Endodermal cell (in vitro differentiated cells): ENCODE data around the gene ADAMTS7. TPM values are rescaled to one million over a fixed set of nuclear protein-coding genes. Genes with fewer than 3 reads are reported as not detected.

ENCODE experiments used
- DNase-seq: peaks from one replicate; pipeline ENCODE4 v3.0.0-alpha.2; 2017
- H3K27ac ChIP-seq: 2 replicates; pipeline ENCODE4 v1.5.1; 2013; ENCODE audit warnings: mild to moderate bottlenecking, low read depth, low read length, moderate library complexity
- H3K27me3 ChIP-seq: 2 replicates; pipeline ENCODE4 v1.6.1; 2013; ENCODE audit warnings: mild to moderate bottlenecking, low read length, moderate library complexity; ENCODE audit not compliant: insufficient read depth, control insufficient read depth, poor library complexity, severe bottlenecking
- H3K36me3 ChIP-seq: 2 replicates; pipeline ENCODE4 v1.7.0; 2013; ENCODE audit warnings: mild to moderate bottlenecking, low read length, moderate library complexity; ENCODE audit not compliant: control insufficient read depth, insufficient read depth
- H3K4me1 ChIP-seq: one replicate; pipeline ENCODE4 v1.7.0; 2013; ENCODE audit warnings: low read length; ENCODE audit not compliant: control insufficient read depth, insufficient read depth
- H3K4me3 ChIP-seq: 2 replicates; pipeline ENCODE4 v1.5.1; 2013; ENCODE audit warnings: mild to moderate bottlenecking, low read length, moderate library complexity
- H3K9ac ChIP-seq: 2 replicates; pipeline ENCODE4 v1.6.1; 2013; ENCODE audit warnings: mild to moderate bottlenecking, low read length, moderate library complexity; ENCODE audit not compliant: poor library complexity, severe bottlenecking; ENCODE audit errors: extremely low read depth
- H3K9me3 ChIP-seq: 2 replicates; pipeline ENCODE4 v1.6.1; 2013; ENCODE audit warnings: mild to moderate bottlenecking, low read length, moderate library complexity; ENCODE audit not compliant: control insufficient read depth
- H3K27ac Mint-ChIP-seq: 2 replicates; pipeline ENCODE4 v1.8.0; 2020; ENCODE audit warnings: mixed read lengths
- H3K27me3 Mint-ChIP-seq: 2 replicates; pipeline ENCODE4 v1.8.0; 2021; ENCODE audit warnings: mild to moderate bottlenecking, mixed read lengths; ENCODE audit not compliant: insufficient read depth
- H3K36me3 Mint-ChIP-seq: 2 replicates; pipeline ENCODE4 v1.8.0; 2020; ENCODE audit warnings: low read depth, mixed read lengths
- H3K4me1 Mint-ChIP-seq: 2 replicates; pipeline ENCODE4 v1.8.0; 2020; ENCODE audit warnings: mixed read lengths
- H3K4me3 Mint-ChIP-seq: 2 replicates; pipeline ENCODE4 v1.8.0; 2020; ENCODE audit warnings: mild to moderate bottlenecking, moderate library complexity, mixed read lengths
- H3K9me3 Mint-ChIP-seq: 2 replicates; pipeline ENCODE4 v1.8.0; 2020; ENCODE audit warnings: mild to moderate bottlenecking, mixed read lengths
- CTCF ChIP-seq: fragments of 200-600 bp; sonication (generic); conservative IDR thresholded peaks from 2 replicates; pipeline ENCODE4 v1.5.0; 2021; ENCODE audit warnings: antibody characterized with exemption, mild to moderate bottlenecking
- WGBS, 2 experiments: methylation state at CpG; one replicate each; pipeline versions ENCODE4 v1.1.5 to v1.1.7; 2013; ENCODE audit warnings: missing lambda C conversion rate in 2 of 2, mixed read lengths in 1 of 2; ENCODE audit not compliant: insufficient coverage in 1 of 2, insufficient read length in 1 of 2; 5-methylcytosine and 5-hydroxymethylcytosine counted together
- total RNA-seq, 2 donors: library from RNA; stranded (reverse); fragmentation: NEBNext Ultra II Directional in 1 of 2; extraction: Animal tissue kit (Norgen Biotek cat#: 25700) in 1 of 2; gene quantifications; 2 replicates in 1 of 2; 3 replicates in 1 of 2; pipeline ENCODE4 v1.2.1, GENCODE V29; 2021

ADAMTS7 gene
- total RNA-seq, 2 donors from 2014 or later: 55.8 to 67.1 TPM

- Histone ChIP-seq H3K4me3 (no peak overlapping the region), H3K9ac (no peak overlapping the region), H3K36me3 (no peaks in the 10 kb centered on the region), H3K9me3 (no peaks in the 10 kb centered on the region), H3K27me3 (peaks cover 11% of the 10 kb centered on the region), H3K4me1 (no peaks in the 10 kb centered on the region), H3K27ac (no peak overlapping the region)
- WGBS, 2 experiments: 98 to 100% methylated on average over 2 of the region's 2 CpGs
- Mint-ChIP-seq H3K27ac (no peak overlapping the region), H3K27me3 (peaks cover 19% of the 10 kb centered on the region), H3K36me3 (peaks cover 2% of the 10 kb centered on the region), H3K4me1 (peaks cover 19% of the 10 kb centered on the region), H3K9me3 (no peaks in the 10 kb centered on the region), H3K4me3 (no peak overlapping the region)
- no peak for TF ChIP-seq CTCF
- DNase-seq: no peak
These were observed 3.9 kb downstream of the ADAMTS7 start for GRCh38 chr15:78807359-78807758.

- 32 to 43% methylated on average over 11 to 14 of the region's 14 CpGs for WGBS, 2 experiments
- no peaks in the 10 kb centered on the region for H3K9me3 ChIP-seq
- H3K36me3 Mint-ChIP-seq: peaks cover 2% of the 10 kb centered on the region
- peaks cover 3% of the 10 kb centered on the region for H3K27me3 ChIP-seq
- H3K4me1 Mint-ChIP-seq: peaks cover 13% of the 10 kb centered on the region
- no peak for TF ChIP-seq CTCF
- H3K4me1 ChIP-seq: no peaks in the 10 kb centered on the region
- H3K9ac ChIP-seq: no peak overlapping the region
- no peak overlapping the region for H3K27ac Mint-ChIP-seq
- no peak overlapping the region for H3K4me3 ChIP-seq
- H3K27ac ChIP-seq: no peak overlapping the region
- H3K27me3 Mint-ChIP-seq: peaks cover 7% of the 10 kb centered on the region
- peak; percentile 73 for DNase-seq
- H3K4me3 Mint-ChIP-seq: no peak overlapping the region
- H3K9me3 Mint-ChIP-seq: no peaks in the 10 kb centered on the region
- no peaks in the 10 kb centered on the region for H3K36me3 ChIP-seq
These were observed 6.9 kb downstream of the ADAMTS7 start for GRCh38 chr15:78804391-78804792.

DNA sequence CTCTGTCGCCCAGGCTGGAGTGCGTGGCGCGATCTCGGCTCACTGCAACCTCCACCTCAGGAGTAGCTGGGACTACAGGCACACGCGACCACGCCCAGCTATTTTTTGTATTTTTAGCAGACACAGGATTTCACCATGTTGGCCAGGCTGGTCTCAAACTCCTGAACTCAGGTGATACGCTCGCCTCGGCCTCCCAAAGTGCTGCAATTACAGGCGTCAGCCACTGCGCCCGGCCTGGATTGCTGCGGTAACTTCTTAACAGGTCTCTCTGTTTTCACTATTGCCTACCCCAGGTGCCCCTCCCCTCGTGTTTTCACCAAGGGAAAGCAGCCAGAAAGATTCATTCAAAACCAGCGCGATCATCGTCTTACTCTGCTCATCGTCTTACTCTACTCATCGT lies 10.5 kb downstream of the ADAMTS7 start:
- no peak overlapping the region for H3K4me3 Mint-ChIP-seq
- no peaks in the 10 kb centered on the region for H3K9me3 Mint-ChIP-seq
- 95 to 97% methylated on average over 21 of the region's 21 CpGs for WGBS, 2 experiments
- no peaks in the 10 kb centered on the region for H3K4me1 ChIP-seq
- H3K27me3 Mint-ChIP-seq: no peaks in the 10 kb centered on the region
- peaks cover 11% of the 10 kb centered on the region for H3K4me1 Mint-ChIP-seq
- no peaks in the 10 kb centered on the region for H3K9me3 ChIP-seq
- H3K27ac Mint-ChIP-seq: no peak overlapping the region
- no peak overlapping the region for H3K9ac ChIP-seq
- peak; percentile 30 for TF ChIP-seq CTCF
- no peak overlapping the region for H3K4me3 ChIP-seq
- H3K27me3 ChIP-seq: no peaks in the 10 kb centered on the region
- H3K36me3 Mint-ChIP-seq: peaks cover 2% of the 10 kb centered on the region
- H3K27ac ChIP-seq: no peak overlapping the region
- DNase-seq: no peak
- no peaks in the 10 kb centered on the region for H3K36me3 ChIP-seq
